Peyer's patch (tissue), 4 donors: ENCODE data around the gene CWC25. TPM values are rescaled to one million over a fixed set of nuclear protein-coding genes. Genes with fewer than 3 reads are reported as not detected.
"Not testable (repeated sequence)": the region's sequence is repeated elsewhere in the genome, so short reads cannot be mapped to it uniquely, and the experiment has no call there.

Experiments used
- DNase-seq, 3 donors: peaks; one replicate each; pipeline ENCODE4 v3.0.0-alpha.2; 2017 to 2019
- H3K27ac ChIP-seq, 4 donors: fragments of 200-600 bp; sonication (generic); one replicate each; pipeline ENCODE4 v1.5.1; 2016 to 2019
- H3K27me3 ChIP-seq, 2 donors: fragments of 200-600 bp; sonication (generic); one replicate each; pipeline ENCODE4 v1.5.1; 2019
- H3K36me3 ChIP-seq, 3 donors: fragments of 200-600 bp; sonication (generic); one replicate each; pipeline ENCODE4 v1.5.1; 2016 to 2019
- H3K4me1 ChIP-seq, 4 donors: fragments of 200-600 bp; sonication (generic); one replicate each; pipeline ENCODE4 v1.5.1; 2016 to 2019
- H3K4me3 ChIP-seq, 4 donors: fragments of 200-600 bp; sonication (generic); 1 replicate in 3 of 4; 2 replicates in 1 of 4; pipeline ENCODE4 v1.5.1; 2016 to 2019; ENCODE audit warnings: mild to moderate bottlenecking in 1 of 4
- H3K9me3 ChIP-seq, 4 donors: fragments of 200-600 bp; sonication (generic); one replicate each; pipeline ENCODE4 v1.5.1; 2016 to 2019; ENCODE audit warnings: mild to moderate bottlenecking in 1 of 4
- CTCF ChIP-seq, 6 experiments: fragments of 450-650 bp in 4 of 6; fragments of 200-600 bp in 2 of 6; sonication (generic) in 1 of 6; IDR thresholded peaks; one replicate each; pipeline ENCODE4 v1.5.1; 2017 to 2019; ENCODE audit warnings: antibody characterized with exemption in 6 of 6, mild to moderate bottlenecking in 3 of 6, moderate library complexity in 1 of 6
- POLR2A ChIP-seq, 2 donors: fragments of 450-650 bp; IDR thresholded peaks; one replicate each; pipeline ENCODE4 v1.5.1; 2017; ENCODE audit warnings: antibody characterized with exemption in 2 of 2, mild to moderate bottlenecking in 2 of 2, moderate library complexity in 2 of 2
- total RNA-seq, 4 donors: library from RNA; depleted of rRNA; stranded (reverse); fragments of >200 nt; gene quantifications; one replicate each; pipeline ENCODE4 v1.1.0, GENCODE V29; 2016

CWC25 gene
- total RNA-seq, 4 donors from 2014 or later: 49.4 to 106 (median 56.5) TPM

GRCh38 chr17:38867968-38868816 lies 43.1 kb upstream of the CWC25 start:
- peak overlapping the region; percentile 77 to 95 (median 89) for H3K4me3 ChIP-seq
- TF ChIP-seq CTCF (IDR thresholded peaks at IDR 0.05): no peak
- TF ChIP-seq POLR2A (IDR thresholded peaks at IDR 0.05): no peak
- peaks cover 0 to 30% (median 18%) of the 10 kb centered on the region in 4 donors for H3K4me1 ChIP-seq
- no peaks in the 10 kb centered on the region for H3K27me3 ChIP-seq
- no peaks in the 10 kb centered on the region for H3K36me3 ChIP-seq
- no peaks in the 10 kb centered on the region for H3K9me3 ChIP-seq
- peak overlapping the region; percentile 89 to 99 (median 98) for H3K27ac ChIP-seq
- DNase-seq: peak in 2 of 3 donors; percentile 44 to 77

- Histone ChIP-seq H3K36me3 (no peaks in the 10 kb centered on the region), H3K4me3 (peak overlapping the region; percentile 77 to 95 (median 89)), H3K27me3 (no peaks in the 10 kb centered on the region), H3K27ac (peak overlapping the region; percentile 89 to 99 (median 98)), H3K9me3 (no peaks in the 10 kb centered on the region), H3K4me1 (peaks cover 0 to 21% (median 10%) of the 10 kb centered on the region in 4 donors)
- peak in 2 of 3 donors; percentile 52 to 79 for DNase-seq
- TF ChIP-seq POLR2A (IDR thresholded peaks at IDR 0.05) (no peak), CTCF (IDR thresholded peaks at IDR 0.05) (peak in 4 of 6 experiments; percentile 34 to 59 (median 48))
Measured at GRCh38 chr17:38867179-38867967, 42.3 kb upstream of the CWC25 start.

GRCh38 chr17:38864636-38865398 lies 39.7 kb upstream of the CWC25 start:
- TF ChIP-seq POLR2A (IDR thresholded peaks at IDR 0.05): no peak
- peak in 3 of 6 experiments; percentile 21 to 34 (median 31) for TF ChIP-seq CTCF (IDR thresholded peaks at IDR 0.05)
- no peak overlapping the region for H3K27ac ChIP-seq
- no peak for DNase-seq

GRCh38 chr17:38861399-38861843 lies 36.3 kb upstream of the CWC25 start:
- Histone ChIP-seq H3K4me1 (no peaks in the 10 kb centered on the region), H3K27ac (no peak overlapping the region), H3K27me3 (no peaks in the 10 kb centered on the region), H3K9me3 (no peaks in the 10 kb centered on the region), H3K36me3 (no peaks in the 10 kb centered on the region), H3K4me3 (no peak overlapping the region)
- DNase-seq: no peak
- TF ChIP-seq POLR2A (IDR thresholded peaks at IDR 0.05) (no peak), CTCF (IDR thresholded peaks at IDR 0.05) (no peak)

More at GRCh38 chr17:38864636-38865398, 39.7 kb upstream of the CWC25 start:
- Histone ChIP-seq H3K4me1 (peaks cover 0 to 13% (median 0%) of the 10 kb centered on the region in 4 donors), H3K4me3 (no peak overlapping the region), H3K36me3 (no peaks in the 10 kb centered on the region), H3K9me3 (no peaks in the 10 kb centered on the region), H3K27me3 (no peaks in the 10 kb centered on the region)

GRCh38 chr17:38857271-38857670 lies 32.1 kb upstream of the CWC25 start:
- H3K9me3 ChIP-seq: no peaks in the 10 kb centered on the region
- TF ChIP-seq POLR2A (IDR thresholded peaks at IDR 0.05) (no peak), CTCF (IDR thresholded peaks at IDR 0.05) (no peak)
- H3K27ac ChIP-seq: no peak overlapping the region

GRCh38 chr17:38855101-38855714 lies 30.1 kb upstream of the CWC25 start:
- not testable (repeated sequence) for H3K9me3 ChIP-seq, H3K4me3 ChIP-seq, DNase-seq, H3K27ac ChIP-seq, H3K27me3 ChIP-seq
- Histone ChIP-seq H3K36me3 (peaks cover 0 to 19% (median 0%) of the 10 kb centered on the region in 3 donors), H3K4me1 (peaks cover 0 to 22% (median 6%) of the 10 kb centered on the region in 4 donors)

More at GRCh38 chr17:38857271-38857670, 32.1 kb upstream of the CWC25 start:
- Histone ChIP-seq H3K27me3 (no peaks in the 10 kb centered on the region), H3K4me1 (peaks cover 0 to 5% (median 3%) of the 10 kb centered on the region in 4 donors), H3K36me3 (no peaks in the 10 kb centered on the region), H3K4me3 (no peak overlapping the region)
- no peak for DNase-seq
